ENCODE results near the gene PGA4.
"Not testable (repeated sequence)": the region's sequence is repeated elsewhere in the genome, so short reads cannot be mapped to it uniquely, and the experiment has no call there.

PGA4 gene

DNA sequence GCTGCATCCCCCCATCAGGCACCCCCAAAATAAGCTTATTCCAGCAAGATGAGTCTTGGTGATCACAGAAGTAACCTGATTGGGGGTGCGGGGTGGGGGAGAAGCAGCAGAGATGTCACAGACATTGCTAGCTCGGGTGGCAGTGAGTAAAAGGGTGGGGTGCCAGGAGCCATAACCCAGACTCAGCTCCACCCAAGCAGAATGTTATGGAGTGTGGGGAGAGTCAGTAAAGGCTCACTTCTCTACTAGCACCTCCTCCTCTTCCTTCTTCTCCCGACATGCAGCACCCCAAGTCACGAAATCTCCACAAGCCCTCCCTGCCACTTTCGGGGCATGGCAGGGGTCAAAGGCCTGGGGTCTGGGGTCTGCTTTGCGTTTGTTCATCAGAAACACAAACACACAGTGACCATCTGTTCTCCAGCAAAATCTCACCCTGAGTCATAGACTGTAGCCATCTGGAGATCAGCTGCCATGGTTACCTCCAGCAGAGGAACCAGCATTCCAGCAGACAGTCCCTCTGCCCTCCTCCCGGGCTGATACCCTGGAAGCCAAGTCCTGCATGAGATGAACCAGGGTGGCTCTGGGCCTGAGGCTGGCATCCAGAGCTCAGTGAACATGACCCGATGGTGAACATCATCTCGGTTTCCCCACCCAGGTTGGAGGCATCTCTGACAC, 14.4 kb upstream of the PGA4 start:
- DNase-seq = not testable (repeated sequence)

DNA sequence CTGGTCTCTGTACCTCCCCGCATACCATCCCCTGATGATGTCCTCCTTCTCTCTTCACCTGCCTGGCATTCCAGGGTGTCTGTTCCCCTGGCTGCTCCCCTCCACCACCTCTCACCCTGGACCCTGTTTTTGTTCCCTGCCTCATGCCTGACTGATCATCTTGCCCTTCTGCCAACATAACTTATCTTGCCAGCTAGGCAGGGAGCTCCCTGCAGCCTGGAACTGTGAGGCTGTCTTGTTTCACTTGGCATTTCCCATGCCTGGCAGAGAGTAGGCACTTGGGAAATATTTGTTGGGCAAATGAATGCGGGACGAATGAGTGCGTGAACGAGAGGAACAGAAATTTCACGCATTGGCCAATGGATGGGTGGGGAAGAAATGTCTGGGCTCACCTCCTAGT, 11.5 kb upstream of the PGA4 start:
- DNase-seq = not testable (repeated sequence)

DNA sequence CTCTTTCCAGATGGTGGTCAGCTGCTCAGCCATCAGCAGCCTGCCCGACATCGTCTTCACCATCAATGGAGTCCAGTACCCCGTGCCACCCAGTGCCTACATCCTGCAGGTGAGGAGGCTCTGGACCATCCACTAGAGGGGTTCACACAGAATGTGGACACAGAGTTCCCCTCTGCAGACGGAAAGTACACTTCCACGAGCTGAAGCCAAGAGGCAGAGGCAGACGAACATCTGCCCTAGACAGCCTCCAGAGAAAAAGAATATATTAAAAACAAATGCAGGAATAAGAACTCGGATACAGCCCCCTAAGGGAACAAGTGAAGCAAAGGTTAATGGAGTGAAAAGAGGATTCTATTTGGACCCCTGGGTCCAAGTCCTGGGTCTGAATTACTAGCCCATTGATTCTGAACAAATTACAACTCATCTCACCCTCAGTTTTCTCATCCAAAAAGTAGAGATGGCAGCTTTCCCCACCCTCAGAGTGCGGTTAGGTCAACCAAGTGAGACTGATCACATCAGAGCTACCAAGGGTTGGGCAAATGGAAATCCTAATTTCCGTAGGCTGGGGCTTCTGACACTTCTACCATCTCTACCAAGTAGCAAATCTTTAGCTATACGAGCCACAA, 10.7 kb upstream of the PGA4 start:
- not testable (repeated sequence) for DNase-seq

DNA sequence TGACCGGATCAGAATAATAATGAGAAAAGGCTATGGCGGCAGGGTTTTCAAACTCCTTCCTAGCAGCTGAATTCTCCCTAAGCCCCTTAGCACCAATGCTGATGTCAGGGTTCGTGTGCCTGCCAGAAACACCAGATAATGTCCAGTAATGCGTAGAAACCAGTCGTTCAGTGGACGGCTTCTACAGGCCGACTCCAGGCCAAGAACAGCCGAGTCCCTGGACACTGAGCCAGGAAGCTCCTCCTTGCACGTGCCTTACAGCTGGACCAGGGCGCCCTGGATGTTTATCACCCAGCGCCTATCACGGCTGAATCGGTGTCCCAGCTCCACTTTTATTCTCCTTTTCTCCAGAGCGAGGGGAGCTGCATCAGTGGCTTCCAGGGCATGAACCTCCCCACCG, 9.9 kb upstream of the PGA4 start:
- not testable (repeated sequence) for DNase-seq

DNA sequence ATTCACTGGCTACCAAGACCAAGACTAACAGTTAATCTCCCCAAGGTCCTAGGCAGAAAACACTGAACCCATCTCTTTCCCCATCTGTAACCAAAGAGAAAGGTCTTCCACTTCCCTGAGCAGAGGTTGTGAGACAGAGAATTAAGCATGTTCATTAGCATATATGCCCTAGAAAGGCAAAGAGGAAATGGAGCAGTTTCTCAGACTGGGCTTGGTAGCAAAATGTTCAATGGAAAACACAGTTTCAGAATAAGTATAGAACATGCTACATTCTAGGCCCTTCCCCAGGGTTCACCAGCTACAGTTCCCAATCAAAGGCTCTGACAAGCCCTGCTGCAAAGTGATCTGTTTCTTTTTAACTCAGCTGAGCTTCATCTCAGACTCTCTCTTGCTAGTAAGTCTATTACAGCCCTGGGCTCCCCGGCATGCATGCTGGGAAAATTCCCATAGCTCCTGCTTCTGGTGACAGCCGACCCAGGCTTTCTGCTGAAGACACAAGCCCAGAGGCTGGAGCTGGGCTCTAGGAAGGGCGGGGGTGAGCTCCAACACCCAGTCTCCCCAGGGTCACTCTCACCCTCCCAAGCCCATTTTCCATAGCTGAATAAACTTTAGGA, 8.3 kb upstream of the PGA4 start:
- not testable (repeated sequence) for DNase-seq

DNA sequence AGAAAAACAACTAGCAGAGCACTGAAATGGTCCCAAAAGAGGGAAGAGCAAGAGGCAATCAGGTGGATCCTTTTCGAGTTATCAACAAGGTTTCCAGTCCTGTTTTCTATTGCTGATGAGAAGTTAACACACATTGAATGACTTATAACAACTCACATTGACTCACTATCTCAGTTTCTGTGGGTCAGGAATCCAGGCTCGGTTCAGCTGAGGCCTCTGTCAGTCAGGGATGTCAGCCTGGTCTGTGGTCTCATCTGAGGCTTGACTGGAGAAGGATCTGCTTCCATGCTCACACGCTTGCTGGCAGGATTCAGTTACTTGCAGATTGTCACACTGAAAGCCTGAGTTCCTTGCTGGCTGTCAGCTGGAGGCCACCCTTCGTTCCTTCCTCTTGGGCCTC, 3.8 kb upstream of the PGA4 start:
- DNase-seq = not testable (repeated sequence)

DNA sequence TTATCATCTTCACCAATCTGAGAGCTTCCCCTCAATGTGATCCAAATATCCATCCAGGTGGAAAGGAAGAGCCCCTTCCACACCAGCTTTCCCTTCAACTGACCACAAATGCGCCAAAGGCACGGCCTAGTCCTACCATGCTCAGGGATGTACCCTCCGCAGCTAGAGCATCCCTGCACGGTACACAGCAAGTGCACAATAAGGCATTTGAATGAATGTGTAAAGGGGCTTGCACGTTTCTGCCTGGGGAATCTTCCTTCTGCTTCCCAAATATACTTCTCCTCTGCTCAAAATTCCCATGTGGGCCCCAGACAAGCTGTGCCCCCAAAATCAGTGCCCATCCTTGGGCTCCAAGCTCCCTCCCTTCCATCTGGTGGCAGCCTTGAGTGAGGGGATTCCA, 3.1 kb upstream of the PGA4 start:
- DNase-seq = not testable (repeated sequence)

DNA sequence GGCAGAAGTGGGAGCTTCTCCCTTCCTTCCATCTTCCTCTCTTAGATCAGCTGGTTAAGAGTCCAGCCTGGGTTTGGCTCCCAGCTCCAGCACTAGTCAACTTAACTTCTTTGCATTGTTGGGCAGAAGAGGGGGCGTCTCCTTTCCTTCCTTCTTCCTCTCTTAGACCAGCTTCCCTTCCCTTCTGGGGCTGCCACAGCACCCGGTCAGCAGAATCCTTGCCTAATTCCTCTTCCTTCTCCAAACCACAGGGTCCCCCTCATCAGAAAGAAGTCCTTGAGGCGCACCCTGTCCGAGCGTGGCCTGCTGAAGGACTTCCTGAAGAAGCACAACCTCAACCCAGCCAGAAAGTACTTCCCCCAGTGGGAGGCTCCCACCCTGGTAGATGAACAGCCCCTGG, 545 bp downstream of the PGA4 start:
- DNase-seq = not testable (repeated sequence)

DNA sequence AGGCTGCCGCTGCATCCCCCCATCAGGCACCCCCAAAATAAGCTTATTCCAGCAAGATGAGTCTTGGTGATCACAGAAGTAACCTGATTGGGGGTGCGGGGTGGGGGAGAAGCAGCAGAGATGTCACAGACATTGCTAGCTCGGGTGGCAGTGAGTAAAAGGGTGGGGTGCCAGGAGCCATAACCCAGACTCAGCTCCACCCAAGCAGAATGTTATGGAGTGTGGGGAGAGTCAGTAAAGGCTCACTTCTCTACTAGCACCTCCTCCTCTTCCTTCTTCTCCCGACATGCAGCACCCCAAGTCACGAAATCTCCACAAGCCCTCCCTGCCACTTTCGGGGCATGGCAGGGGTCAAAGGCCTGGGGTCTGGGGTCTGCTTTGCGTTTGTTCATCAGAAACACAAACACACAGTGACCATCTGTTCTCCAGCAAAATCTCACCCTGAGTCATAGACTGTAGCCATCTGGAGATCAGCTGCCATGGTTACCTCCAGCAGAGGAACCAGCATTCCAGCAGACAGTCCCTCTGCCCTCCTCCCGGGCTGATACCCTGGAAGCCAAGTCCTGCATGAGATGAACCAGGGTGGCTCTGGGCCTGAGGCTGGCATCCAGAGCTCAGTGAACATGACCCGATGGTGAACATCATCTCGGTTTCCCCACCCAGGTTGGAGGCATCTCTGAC, 4.5 kb downstream of the PGA4 start:
- not testable (repeated sequence) for DNase-seq

DNA sequence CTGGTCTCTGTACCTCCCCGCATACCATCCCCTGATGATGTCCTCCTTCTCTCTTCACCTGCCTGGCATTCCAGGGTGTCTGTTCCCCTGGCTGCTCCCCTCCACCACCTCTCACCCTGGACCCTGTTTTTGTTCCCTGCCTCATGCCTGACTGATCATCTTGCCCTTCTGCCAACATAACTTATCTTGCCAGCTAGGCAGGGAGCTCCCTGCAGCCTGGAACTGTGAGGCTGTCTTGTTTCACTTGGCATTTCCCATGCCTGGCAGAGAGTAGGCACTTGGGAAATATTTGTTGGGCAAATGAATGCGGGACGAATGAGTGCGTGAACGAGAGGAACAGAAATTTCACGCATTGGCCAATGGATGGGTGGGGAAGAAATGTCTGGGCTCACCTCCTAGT, 7.3 kb downstream of the PGA4 start:
- DNase-seq = not testable (repeated sequence)

DNA sequence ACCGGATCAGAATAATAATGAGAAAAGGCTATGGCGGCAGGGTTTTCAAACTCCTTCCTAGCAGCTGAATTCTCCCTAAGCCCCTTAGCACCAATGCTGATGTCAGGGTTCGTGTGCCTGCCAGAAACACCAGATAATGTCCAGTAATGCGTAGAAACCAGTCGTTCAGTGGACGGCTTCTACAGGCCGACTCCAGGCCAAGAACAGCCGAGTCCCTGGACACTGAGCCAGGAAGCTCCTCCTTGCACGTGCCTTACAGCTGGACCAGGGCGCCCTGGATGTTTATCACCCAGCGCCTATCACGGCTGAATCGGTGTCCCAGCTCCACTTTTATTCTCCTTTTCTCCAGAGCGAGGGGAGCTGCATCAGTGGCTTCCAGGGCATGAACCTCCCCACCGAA, 8.9 kb downstream of the PGA4 start:
- DNase-seq = not testable (repeated sequence)

DNA sequence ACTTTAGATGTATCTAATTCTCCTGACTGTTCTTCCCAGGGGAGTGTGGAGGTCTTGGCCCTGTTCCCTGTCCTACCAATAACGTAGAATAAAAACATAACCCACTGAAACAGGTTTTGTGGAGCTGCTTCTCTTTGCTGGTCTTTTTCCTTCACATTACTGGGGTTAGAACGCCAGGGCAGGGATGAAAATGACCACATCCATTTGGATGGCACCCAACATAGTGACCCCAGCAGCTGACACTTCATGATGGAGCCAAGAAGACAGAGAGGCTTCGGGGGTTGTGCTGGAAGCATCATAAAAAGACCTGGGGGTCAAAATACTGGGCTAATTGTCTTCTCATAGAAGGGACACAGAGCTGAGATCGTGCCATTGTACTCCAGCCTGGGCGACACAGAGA, 9.4 kb downstream of the PGA4 start:
- DNase-seq = not testable (repeated sequence)

DNA sequence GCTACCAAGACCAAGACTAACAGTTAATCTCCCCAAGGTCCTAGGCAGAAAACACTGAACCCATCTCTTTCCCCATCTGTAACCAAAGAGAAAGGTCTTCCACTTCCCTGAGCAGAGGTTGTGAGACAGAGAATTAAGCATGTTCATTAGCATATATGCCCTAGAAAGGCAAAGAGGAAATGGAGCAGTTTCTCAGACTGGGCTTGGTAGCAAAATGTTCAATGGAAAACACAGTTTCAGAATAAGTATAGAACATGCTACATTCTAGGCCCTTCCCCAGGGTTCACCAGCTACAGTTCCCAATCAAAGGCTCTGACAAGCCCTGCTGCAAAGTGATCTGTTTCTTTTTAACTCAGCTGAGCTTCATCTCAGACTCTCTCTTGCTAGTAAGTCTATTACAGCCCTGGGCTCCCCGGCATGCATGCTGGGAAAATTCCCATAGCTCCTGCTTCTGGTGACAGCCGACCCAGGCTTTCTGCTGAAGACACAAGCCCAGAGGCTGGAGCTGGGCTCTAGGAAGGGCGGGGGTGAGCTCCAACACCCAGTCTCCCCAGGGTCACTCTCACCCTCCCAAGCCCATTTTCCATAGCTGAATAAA, 10.5 kb downstream of the PGA4 start:
- not testable (repeated sequence) for DNase-seq

DNA sequence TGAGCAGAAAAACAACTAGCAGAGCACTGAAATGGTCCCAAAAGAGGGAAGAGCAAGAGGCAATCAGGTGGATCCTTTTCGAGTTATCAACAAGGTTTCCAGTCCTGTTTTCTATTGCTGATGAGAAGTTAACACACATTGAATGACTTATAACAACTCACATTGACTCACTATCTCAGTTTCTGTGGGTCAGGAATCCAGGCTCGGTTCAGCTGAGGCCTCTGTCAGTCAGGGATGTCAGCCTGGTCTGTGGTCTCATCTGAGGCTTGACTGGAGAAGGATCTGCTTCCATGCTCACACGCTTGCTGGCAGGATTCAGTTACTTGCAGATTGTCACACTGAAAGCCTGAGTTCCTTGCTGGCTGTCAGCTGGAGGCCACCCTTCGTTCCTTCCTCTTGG, 15.0 kb downstream of the PGA4 start:
- DNase-seq = not testable (repeated sequence)

DNA sequence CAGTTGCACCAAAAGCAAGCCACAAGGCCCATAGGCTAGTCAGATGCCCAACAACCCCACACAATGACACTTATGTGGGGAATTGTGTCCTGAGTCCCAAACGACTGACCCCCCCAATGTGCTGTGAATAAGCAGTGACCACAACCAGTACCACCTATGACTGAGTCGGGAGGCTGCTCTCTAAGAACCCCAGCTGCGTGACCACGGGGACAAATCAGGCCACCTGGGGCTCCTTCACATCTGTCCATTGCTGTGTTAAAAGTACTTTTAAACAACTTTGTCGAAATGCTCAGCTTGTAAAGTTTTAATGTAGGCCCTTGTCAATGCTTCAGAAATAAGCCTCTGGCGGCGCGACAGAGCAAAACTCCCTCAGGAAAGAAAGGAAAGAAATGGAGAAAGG, 18.1 kb downstream of the PGA4 start:
- DNase-seq = not testable (repeated sequence)

DNA sequence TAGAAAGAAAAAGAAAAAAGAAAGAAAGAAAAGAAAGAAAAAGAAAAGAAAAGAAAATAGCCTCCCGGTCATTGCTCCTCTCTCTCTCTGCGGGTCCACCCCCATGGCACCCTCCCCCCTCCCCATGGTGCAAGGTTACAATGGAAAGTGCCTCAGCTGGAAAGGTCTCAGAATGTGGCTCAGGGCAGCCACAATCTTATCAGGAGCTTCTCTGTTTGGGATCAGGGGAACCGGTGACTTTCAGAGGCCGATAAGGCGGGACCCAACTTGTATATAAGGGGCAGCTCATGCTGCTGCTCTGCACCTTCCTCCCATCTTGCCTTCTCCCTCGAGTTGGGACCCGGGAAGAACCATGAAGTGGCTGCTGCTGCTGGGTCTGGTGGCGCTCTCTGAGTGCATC, 18.7 kb downstream of the PGA4 start, which contains the start of gene PGA5:
PGA5 (plus strand) TSS at position 301 of the 400 bp plus-strand sequence; CDS start at position 353, 52 bp downstream.
- DNase-seq = not testable (repeated sequence)

DNA sequence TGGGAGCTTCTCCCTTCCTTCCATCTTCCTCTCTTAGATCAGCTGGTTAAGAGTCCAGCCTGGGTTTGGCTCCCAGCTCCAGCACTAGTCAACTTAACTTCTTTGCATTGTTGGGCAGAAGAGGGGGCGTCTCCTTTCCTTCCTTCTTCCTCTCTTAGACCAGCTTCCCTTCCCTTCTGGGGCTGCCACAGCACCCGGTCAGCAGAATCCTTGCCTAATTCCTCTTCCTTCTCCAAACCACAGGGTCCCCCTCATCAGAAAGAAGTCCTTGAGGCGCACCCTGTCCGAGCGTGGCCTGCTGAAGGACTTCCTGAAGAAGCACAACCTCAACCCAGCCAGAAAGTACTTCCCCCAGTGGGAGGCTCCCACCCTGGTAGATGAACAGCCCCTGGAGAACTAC, 19.4 kb downstream of the PGA4 start:
- DNase-seq = not testable (repeated sequence)

DNA sequence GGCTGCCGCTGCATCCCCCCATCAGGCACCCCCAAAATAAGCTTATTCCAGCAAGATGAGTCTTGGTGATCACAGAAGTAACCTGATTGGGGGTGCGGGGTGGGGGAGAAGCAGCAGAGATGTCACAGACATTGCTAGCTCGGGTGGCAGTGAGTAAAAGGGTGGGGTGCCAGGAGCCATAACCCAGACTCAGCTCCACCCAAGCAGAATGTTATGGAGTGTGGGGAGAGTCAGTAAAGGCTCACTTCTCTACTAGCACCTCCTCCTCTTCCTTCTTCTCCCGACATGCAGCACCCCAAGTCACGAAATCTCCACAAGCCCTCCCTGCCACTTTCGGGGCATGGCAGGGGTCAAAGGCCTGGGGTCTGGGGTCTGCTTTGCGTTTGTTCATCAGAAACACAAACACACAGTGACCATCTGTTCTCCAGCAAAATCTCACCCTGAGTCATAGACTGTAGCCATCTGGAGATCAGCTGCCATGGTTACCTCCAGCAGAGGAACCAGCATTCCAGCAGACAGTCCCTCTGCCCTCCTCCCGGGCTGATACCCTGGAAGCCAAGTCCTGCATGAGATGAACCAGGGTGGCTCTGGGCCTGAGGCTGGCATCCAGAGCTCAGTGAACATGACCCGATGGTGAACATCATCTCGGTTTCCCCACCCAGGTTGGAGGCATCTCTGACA, 23.3 kb downstream of the PGA4 start:
- DNase-seq = not testable (repeated sequence)

DNA sequence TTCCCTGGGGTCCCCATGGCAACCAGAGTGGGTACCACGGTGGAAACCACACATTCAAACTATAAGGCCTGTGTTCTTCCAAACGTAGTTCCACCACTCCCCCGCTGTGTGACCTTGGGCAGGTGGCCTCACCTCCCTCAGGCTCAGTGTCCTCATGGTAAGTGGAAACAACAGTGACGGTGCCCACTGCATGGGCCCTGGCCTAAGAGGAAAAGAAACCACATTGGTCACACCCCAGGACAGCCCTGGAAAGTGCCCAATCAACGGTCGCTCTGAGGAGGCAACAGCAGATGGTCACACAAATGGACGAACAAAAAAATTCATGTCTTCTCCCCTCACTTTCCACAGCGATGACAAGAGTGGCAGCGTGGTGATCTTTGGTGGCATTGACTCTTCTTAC, 25.9 kb downstream of the PGA4 start:
- DNase-seq = not testable (repeated sequence)

DNA sequence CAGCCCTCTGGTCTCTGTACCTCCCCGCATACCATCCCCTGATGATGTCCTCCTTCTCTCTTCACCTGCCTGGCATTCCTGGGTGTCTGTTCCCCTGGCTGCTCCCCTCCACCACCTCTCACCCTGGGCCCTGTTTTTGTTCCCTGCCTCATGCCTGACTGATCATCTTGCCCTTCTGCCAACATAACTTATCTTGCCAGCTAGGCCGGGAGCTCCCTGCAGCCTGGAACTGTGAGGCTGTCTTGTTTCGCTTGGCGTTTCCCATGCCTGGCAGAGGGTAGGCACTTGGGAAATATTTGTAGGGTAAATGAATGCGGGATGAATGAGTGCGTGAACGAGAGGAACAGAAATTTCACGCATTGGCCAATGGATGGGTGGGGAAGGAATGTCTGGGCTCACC, 27.1 kb downstream of the PGA4 start:
- DNase-seq = not testable (repeated sequence)

DNA sequence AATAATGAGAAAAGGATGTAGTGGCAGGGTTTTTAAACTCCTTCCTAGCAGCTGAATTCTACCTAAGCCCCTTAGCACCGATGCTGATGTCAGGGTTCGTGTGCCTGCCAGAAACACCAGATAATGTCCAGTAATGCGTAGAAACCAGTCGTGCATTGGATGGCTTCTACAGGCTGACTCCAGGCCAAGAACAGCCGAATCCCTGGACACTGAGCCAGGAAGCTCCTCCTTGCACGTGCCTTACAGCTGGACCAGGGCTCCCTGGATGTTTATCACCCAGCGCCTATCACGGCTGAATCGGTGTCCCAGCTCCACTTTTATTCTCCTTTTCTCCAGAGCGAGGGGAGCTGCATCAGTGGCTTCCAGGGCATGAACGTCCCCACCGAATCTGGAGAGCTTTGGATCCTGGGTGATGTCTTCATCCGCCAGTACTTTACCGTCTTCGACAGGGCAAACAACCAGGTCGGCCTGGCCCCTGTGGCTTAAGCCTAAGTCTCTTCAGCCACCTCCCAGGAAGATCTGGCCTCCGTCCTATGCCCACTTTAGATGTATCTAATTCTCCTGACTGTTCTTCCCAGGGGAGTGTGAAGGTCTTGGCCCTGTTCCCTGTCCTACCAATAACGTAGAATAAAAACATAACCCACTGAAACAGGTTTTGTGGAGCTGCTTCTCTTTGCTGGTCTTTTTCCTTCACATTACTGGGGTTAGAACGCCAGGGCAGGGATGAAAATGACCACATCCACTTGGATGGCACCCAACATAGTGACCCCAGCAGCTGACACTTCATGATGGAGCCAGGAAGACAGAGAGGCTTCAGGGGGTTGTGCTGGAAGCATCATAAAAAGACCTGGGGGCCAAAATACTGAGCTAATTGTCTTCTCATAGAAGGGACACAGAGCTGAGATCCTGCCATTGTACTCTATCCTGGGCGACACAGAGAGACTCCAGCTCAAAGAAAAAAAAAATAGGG, 28.9 kb downstream of the PGA4 start:
- not testable (repeated sequence) for DNase-seq

Data from inflammatory macrophage treated with lipopolysaccharide for 1 hour (primary cell).